A673 (cell line): ENCODE results near the gene NEK6.

ENCODE experiments used
- EZH2 ChIP-seq: fragments of 200-600 bp; sonication (generic); IDR thresholded peaks from 2 replicates; pipeline ENCODE4 v1.6.1; 2017; ENCODE audit warnings: borderline replicate concordance, low read depth, mild to moderate bottlenecking, mixed read lengths, antibody characterized with exemption, low read length; ENCODE audit not compliant: poor library complexity, severe bottlenecking
- TF ChIP-seq, protein P1 (sequence below): fragments of 300-800, 200-600 bp; sonication (generic); conservative IDR thresholded peaks from 2 replicates; pipeline ENCODE4 v1.5.1; 2017; ENCODE audit warnings: low read depth, mild to moderate bottlenecking, antibody characterized with exemption, low read length, moderate library complexity, mixed read lengths

DNA sequence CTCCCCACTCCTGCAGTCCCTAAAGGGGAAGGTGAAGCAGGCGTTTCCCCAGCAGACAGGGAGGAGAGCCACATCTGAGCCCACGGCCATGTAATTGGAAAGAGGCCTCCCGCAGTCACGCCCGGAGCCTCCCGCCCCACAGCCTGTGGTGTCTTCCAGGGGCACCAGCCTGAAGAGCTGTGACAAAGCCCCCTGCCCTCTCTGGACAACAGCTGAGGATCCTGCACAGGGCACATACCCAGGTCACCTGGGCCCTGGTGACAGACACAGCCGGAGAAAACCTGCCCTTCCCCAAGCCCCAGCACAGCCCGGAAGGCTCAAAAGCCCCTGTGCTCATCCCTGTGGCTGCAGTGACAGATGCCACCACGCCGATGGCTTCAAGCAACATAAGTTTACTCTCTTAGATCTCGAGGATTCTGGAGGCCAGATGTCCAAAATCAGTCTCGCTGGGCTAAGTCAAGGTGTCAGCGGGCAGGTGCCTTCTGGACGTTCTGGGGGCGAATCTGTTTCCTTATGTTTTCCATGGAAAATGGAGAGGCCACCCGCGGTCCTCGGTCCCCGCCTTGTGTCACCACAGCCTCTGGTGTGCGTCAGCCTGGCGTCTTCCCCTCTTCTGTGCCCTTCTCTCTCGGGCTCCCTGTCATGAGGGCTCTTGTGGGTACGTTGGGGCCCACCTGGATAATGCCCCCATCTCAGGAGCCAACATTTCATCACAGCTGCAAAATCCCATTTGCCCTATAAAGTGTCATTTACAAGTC, 86.0 kb downstream of the NEK6 start:
- TF ChIP-seq, protein P1, sequence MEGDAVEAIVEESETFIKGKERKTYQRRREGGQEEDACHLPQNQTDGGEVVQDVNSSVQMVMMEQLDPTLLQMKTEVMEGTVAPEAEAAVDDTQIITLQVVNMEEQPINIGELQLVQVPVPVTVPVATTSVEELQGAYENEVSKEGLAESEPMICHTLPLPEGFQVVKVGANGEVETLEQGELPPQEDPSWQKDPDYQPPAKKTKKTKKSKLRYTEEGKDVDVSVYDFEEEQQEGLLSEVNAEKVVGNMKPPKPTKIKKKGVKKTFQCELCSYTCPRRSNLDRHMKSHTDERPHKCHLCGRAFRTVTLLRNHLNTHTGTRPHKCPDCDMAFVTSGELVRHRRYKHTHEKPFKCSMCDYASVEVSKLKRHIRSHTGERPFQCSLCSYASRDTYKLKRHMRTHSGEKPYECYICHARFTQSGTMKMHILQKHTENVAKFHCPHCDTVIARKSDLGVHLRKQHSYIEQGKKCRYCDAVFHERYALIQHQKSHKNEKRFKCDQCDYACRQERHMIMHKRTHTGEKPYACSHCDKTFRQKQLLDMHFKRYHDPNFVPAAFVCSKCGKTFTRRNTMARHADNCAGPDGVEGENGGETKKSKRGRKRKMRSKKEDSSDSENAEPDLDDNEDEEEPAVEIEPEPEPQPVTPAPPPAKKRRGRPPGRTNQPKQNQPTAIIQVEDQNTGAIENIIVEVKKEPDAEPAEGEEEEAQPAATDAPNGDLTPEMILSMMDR: no peak
- no peak for TF ChIP-seq EZH2
